A549 (cell line): ENCODE data around the gene C18orf63.

ENCODE experiments used
- CHD2 ChIP-seq: fragments of 150-350 bp; IDR thresholded peaks from 2 replicates; pipeline ENCODE4 v1.6.1; 2014; ENCODE audit warnings: low read length; ENCODE audit not compliant: partially characterized antibody
- HMGXB4 ChIP-seq: fragments of 250-450 bp; sonication (Bioruptor Pico); IDR thresholded peaks from 2 replicates; pipeline ENCODE4 v1.5.0; 2021; ENCODE audit warnings: mild to moderate bottlenecking, moderate library complexity, borderline replicate concordance
- MYC ChIP-seq: IDR thresholded peaks from 2 replicates; pipeline ENCODE4 v1.6.1; 2012; ENCODE audit warnings: mild to moderate bottlenecking, inconsistent platforms, low read length, improper control_type of control experiment, borderline replicate concordance
- POLR2AphosphoS2 ChIP-seq: conservative IDR thresholded peaks from 2 replicates; pipeline ENCODE4 v1.6.1; 2012; ENCODE audit warnings: low read length, improper control_type of control experiment, inconsistent platforms
- USF2 ChIP-seq: fragments of 450-650 bp; IDR thresholded peaks from 2 replicates; pipeline ENCODE4 v1.6.1; 2014; ENCODE audit warnings: antibody characterized with exemption

DNA sequence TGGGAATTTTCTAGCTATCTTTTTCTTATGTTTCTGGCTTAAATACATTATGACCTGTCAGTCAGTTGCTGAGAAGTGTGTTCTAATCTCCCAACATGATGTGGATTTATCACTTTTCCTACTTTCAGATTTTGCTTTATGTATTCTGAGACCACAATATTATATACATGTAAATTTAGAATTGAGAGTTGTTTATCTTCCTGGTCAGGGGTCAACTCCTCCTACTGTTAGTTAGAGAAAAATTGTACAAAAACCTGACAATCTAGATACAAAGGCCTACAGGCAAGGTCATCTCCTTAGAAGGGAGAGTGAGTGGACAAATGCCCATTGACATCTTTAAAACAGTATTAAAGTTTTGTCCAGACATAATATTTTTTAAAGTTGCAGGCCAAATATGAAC lies 30.6 kb downstream of the C18orf63 start:
- no peak for TF ChIP-seq MYC
- TF ChIP-seq USF2, result no peak
- no peak for TF ChIP-seq HMGXB4 (CRISPR knock-in tag)
- TF ChIP-seq POLR2AphosphoS2, result no peak
- no peak for TF ChIP-seq CHD2
